GM21619 (cell line): ENCODE data around the gene SFXN1.
A peak's percentile ranks its signal among the peaks of the same experiment; 100 is the strongest.
"Not testable (repeated sequence)": the region's sequence is repeated elsewhere in the genome, so short reads cannot be mapped to it uniquely, and the experiment has no call there.

ENCODE experiments used
- ATAC-seq: cut with Tn5 transposase; IDR thresholded peaks from one replicate; pipeline ENCODE4 v1.9.1; 2021; ENCODE audit not compliant: unreplicated experiment

Gene SFXN1

GRCh38 chr5:175493726-175494125, 15.4 kb downstream of the SFXN1 start:
- no peak for ATAC-seq

- ATAC-seq, result no peak
Observed at GRCh38 chr5:175494264-175495183, 16.2 kb downstream of the SFXN1 start.

GRCh38 chr5:175501759-175502158, 23.4 kb downstream of the SFXN1 start:
- no peak for ATAC-seq

GRCh38 chr5:175507671-175508070, 29.3 kb downstream of the SFXN1 start:
- ATAC-seq, result not testable (repeated sequence)

GRCh38 chr5:175508896-175509295, 30.5 kb downstream of the SFXN1 start:
- no peak for ATAC-seq

GRCh38 chr5:175513297-175513696, 34.9 kb downstream of the SFXN1 start:
- ATAC-seq, result no peak

- ATAC-seq, result no peak
Observed at GRCh38 chr5:175513726-175514125, 35.4 kb downstream of the SFXN1 start.

- no peak for ATAC-seq
Observed at GRCh38 chr5:175516933-175517823, 38.8 kb downstream of the SFXN1 start.

GRCh38 chr5:175517824-175518450, 39.6 kb downstream of the SFXN1 start:
- no peak for ATAC-seq

GRCh38 chr5:175519006-175519405, 40.6 kb downstream of the SFXN1 start:
- ATAC-seq, result no peak

- no peak for ATAC-seq
Observed at GRCh38 chr5:175520321-175520720, 42.0 kb downstream of the SFXN1 start.

GRCh38 chr5:175520873-175521272, 42.5 kb downstream of the SFXN1 start:
- no peak for ATAC-seq

GRCh38 chr5:175521313-175521833, 43.0 kb downstream of the SFXN1 start:
- ATAC-seq, result no peak

- no peak for ATAC-seq
Observed at GRCh38 chr5:175523292-175523691, 44.9 kb downstream of the SFXN1 start.

GRCh38 chr5:175524211-175524610, 45.9 kb downstream of the SFXN1 start:
- ATAC-seq, result no peak

GRCh38 chr5:175526691-175527090, 48.3 kb downstream of the SFXN1 start:
- no peak for ATAC-seq

- no peak for ATAC-seq
Observed at GRCh38 chr5:175531361-175531760, 53.0 kb downstream of the SFXN1 start.

- peak; percentile 95 for ATAC-seq
Observed at GRCh38 chr5:175534070-175534932, 55.9 kb downstream of the SFXN1 start.

GRCh38 chr5:175535331-175535730, 57.0 kb downstream of the SFXN1 start:
- not testable (repeated sequence) for ATAC-seq

GRCh38 chr5:175535796-175536195, 57.4 kb downstream of the SFXN1 start:
- no peak for ATAC-seq
